Ishikawa (cell line): ENCODE results near the gene COL12A1.

ENCODE experiments used
- CREB1 ChIP-seq: IDR thresholded peaks from 2 replicates; pipeline ENCODE4 v1.6.1; 2012; ENCODE audit warnings: low read depth
- EGR1 ChIP-seq: IDR thresholded peaks from 2 replicates; pipeline ENCODE4 v1.6.1; 2012
- RAD21 ChIP-seq: IDR thresholded peaks from 2 replicates; pipeline ENCODE4 v1.6.1; 2012; ENCODE audit warnings: low read depth

DNA sequence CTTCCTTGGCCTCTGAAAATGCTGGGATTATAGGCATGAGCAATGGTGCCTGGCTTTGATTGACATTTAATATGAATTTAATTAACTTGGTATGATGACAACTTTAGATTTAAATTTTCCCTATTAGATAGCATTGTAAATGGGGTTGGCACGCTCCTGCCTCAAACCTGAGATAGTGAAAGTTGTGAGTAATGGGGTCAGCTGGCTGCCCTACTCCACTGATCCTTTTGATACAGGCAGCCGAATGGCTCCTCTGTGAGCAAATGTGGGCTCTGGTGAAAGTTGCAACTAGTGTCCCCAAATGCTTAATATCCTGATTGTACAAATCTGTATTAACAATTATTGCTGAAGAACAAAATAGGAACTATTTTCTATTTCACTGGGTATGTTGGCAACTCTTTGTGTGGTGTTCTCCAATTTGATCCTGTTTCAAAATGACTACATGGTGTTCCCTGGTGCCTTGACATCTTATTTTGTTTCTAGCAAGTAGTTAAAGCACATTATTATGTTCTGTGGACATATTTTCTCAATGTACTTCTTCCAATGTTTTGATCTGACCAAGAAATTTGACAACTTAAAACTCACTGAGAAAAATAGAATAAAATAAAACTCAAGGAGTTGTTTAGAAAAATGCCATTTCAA is 97.4 kb downstream of the COL12A1 start:
- TF ChIP-seq EGR1 (no peak), CREB1 (no peak), RAD21 (no peak)
